ENCODE measurements around the gene ZFP82. TPM values are rescaled to one million over a fixed set of nuclear protein-coding genes. Genes with fewer than 3 reads are reported as not detected.

ZFP82 gene
- total and polyA plus RNA-seq, 2 donors (not counting 1 experiment from before 2014, with no cell fraction given), result 5.6 to 9.2 TPM

DNA sequence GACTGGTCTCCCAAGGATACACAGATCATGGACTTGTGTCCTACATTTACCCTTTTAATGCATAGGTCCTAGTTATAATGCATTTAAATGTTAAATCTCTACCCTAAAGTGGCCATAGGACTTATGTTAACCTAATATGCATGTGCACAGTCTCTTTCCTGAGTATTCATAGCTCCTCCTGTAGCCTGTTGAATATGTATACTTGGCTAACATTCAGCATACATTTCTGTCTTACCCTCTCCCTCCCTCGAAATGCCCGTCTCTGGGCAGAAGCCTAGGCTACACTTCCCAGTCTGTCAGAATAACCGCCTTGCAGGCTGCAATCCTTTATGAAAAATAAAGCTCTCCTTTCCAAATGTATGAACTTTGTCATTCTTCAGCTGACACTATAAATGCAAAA lies 13.9 kb downstream of the ZFP82 start:
- DNase-seq (ENCODE audit: low read depth in 2 of 2), result no peak
- H3K27me3 ChIP-seq (ENCODE audit: control insufficient read depth, insufficient read depth, low read length), result no peaks in the 10 kb centered on the region
- H4K20me1 ChIP-seq (ENCODE audit: control insufficient read depth, extremely low read depth, insufficient read depth, low read length), result no peaks in the 10 kb centered on the region
- H2AFZ ChIP-seq (ENCODE audit: low read length), result no peak overlapping the region
- TF ChIP-seq EZH2 (IDR thresholded peaks at IDR 0.05; ENCODE audit: low read length, missing control alignments), result no peak
- TF ChIP-seq, protein P1, sequence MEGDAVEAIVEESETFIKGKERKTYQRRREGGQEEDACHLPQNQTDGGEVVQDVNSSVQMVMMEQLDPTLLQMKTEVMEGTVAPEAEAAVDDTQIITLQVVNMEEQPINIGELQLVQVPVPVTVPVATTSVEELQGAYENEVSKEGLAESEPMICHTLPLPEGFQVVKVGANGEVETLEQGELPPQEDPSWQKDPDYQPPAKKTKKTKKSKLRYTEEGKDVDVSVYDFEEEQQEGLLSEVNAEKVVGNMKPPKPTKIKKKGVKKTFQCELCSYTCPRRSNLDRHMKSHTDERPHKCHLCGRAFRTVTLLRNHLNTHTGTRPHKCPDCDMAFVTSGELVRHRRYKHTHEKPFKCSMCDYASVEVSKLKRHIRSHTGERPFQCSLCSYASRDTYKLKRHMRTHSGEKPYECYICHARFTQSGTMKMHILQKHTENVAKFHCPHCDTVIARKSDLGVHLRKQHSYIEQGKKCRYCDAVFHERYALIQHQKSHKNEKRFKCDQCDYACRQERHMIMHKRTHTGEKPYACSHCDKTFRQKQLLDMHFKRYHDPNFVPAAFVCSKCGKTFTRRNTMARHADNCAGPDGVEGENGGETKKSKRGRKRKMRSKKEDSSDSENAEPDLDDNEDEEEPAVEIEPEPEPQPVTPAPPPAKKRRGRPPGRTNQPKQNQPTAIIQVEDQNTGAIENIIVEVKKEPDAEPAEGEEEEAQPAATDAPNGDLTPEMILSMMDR (conservative IDR thresholded peaks at IDR 0.05 in 1 of 2, IDR thresholded peaks at IDR 0.05 in 1 of 2; ENCODE audit: low read depth in 1 of 2, low read length in 2 of 2), result no peak
- no peak overlapping the region for H3K9ac ChIP-seq (ENCODE audit: insufficient read depth, low read length)
- no peak overlapping the region for H3K4me2 ChIP-seq (ENCODE audit: extremely low read depth, insufficient read depth, low read length)
- no peaks in the 10 kb centered on the region for H3K9me3 ChIP-seq (ENCODE audit: control insufficient read depth, insufficient read depth, low read depth, low read length)
- no peak overlapping the region for H3K27ac ChIP-seq (ENCODE audit: insufficient read depth, low read length)
- H3K36me3 ChIP-seq (ENCODE audit: control insufficient read depth, insufficient read depth, low read length), result peaks cover 7% of the 10 kb centered on the region
- H3K4me1 ChIP-seq (ENCODE audit: control insufficient read depth, extremely low read depth, insufficient read depth, low read length), result no peaks in the 10 kb centered on the region
- H3K4me3 ChIP-seq (replicated peaks in 1 of 4; ENCODE audit: control extremely low read depth in 1 of 4, insufficient read depth in 1 of 4, low read depth in 3 of 4, low read length in 4 of 4), result no peak overlapping the region
- no peaks in the 10 kb centered on the region for H3K79me2 ChIP-seq (ENCODE audit: control insufficient read depth, insufficient read depth, low read length)

DNA sequence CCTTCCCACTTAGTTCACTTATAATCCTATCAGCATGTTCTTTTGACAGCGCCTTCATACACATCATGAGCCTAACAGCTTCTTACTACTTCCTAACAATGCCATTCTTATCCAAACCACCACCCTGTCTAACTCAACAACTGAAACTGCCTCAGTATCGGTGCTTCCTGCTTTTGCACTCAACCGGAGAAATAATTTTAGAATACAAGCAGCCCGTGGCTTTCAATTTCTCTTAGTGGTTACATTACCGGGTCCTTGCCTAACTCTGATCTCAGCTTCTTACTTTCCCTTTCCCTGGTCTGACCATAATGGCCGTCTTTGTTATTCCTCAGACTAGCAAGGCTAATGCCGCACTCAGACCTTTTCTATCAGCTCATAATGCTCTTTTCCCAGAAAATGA lies 17.0 kb downstream of the ZFP82 start:
- H3K79me2 ChIP-seq (ENCODE audit: control insufficient read depth, insufficient read depth, low read length), result no peaks in the 10 kb centered on the region
- no peak overlapping the region for H3K27ac ChIP-seq (ENCODE audit: insufficient read depth, low read length)
- no peaks in the 10 kb centered on the region for H3K4me1 ChIP-seq (ENCODE audit: control insufficient read depth, extremely low read depth, insufficient read depth, low read length)
- H3K27me3 ChIP-seq (ENCODE audit: control insufficient read depth, insufficient read depth, low read length), result no peaks in the 10 kb centered on the region
- no peak overlapping the region for H3K4me2 ChIP-seq (ENCODE audit: extremely low read depth, insufficient read depth, low read length)
- H4K20me1 ChIP-seq (ENCODE audit: control insufficient read depth, extremely low read depth, insufficient read depth, low read length), result no peaks in the 10 kb centered on the region
- H3K9ac ChIP-seq (ENCODE audit: insufficient read depth, low read length), result no peak overlapping the region
- peaks cover 4% of the 10 kb centered on the region for H3K36me3 ChIP-seq (ENCODE audit: control insufficient read depth, insufficient read depth, low read length)
- no peak overlapping the region for H3K4me3 ChIP-seq (replicated peaks in 1 of 4; ENCODE audit: control extremely low read depth in 1 of 4, insufficient read depth in 1 of 4, low read depth in 3 of 4, low read length in 4 of 4)
- TF ChIP-seq, protein P1 (conservative IDR thresholded peaks at IDR 0.05 in 1 of 2, IDR thresholded peaks at IDR 0.05 in 1 of 2; ENCODE audit: low read depth in 1 of 2, low read length in 2 of 2), result no peak
- no peak for TF ChIP-seq EZH2 (IDR thresholded peaks at IDR 0.05; ENCODE audit: low read length, missing control alignments)
- no peak overlapping the region for H2AFZ ChIP-seq (ENCODE audit: low read length)
- DNase-seq (ENCODE audit: low read depth in 2 of 2), result no peak
- no peaks in the 10 kb centered on the region for H3K9me3 ChIP-seq (ENCODE audit: control insufficient read depth, insufficient read depth, low read depth, low read length)

DNA sequence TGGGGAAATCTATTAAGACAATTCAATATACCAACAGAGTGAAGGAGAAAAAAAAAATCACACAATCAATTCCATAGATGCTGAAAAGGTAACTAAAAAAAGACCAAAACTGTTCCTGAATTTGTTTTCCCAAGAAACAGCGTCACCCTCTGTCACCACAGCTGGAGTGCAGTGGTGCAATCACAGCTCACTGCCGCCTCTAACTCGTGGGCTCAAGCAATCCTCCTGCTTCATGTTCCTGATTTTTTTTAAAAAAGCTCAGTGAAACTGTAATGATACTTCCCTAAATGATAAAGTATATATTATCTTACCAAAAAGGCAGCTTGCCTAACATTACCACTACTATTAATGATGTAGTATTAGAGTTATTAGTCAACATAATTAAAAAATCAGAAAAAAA lies 19.9 kb downstream of the ZFP82 start:
- H3K27me3 ChIP-seq (ENCODE audit: control insufficient read depth, insufficient read depth, low read length), result no peaks in the 10 kb centered on the region
- H3K4me2 ChIP-seq (ENCODE audit: extremely low read depth, insufficient read depth, low read length), result no peak overlapping the region
- no peak for TF ChIP-seq EZH2 (IDR thresholded peaks at IDR 0.05; ENCODE audit: low read length, missing control alignments)
- TF ChIP-seq, protein P1 (conservative IDR thresholded peaks at IDR 0.05 in 1 of 2, IDR thresholded peaks at IDR 0.05 in 1 of 2; ENCODE audit: low read depth in 1 of 2, low read length in 2 of 2), result no peak
- DNase-seq (ENCODE audit: low read depth in 2 of 2), result no peak
- peaks cover under 1% of the 10 kb centered on the region for H3K9me3 ChIP-seq (ENCODE audit: control insufficient read depth, insufficient read depth, low read depth, low read length)
- no peak overlapping the region for H3K9ac ChIP-seq (ENCODE audit: insufficient read depth, low read length)
- no peak overlapping the region for H2AFZ ChIP-seq (ENCODE audit: low read length)
- H3K27ac ChIP-seq (ENCODE audit: insufficient read depth, low read length), result no peak overlapping the region
- no peaks in the 10 kb centered on the region for H3K79me2 ChIP-seq (ENCODE audit: control insufficient read depth, insufficient read depth, low read length)
- no peaks in the 10 kb centered on the region for H3K4me1 ChIP-seq (ENCODE audit: control insufficient read depth, extremely low read depth, insufficient read depth, low read length)
- no peaks in the 10 kb centered on the region for H4K20me1 ChIP-seq (ENCODE audit: control insufficient read depth, extremely low read depth, insufficient read depth, low read length)
- H3K36me3 ChIP-seq (ENCODE audit: control insufficient read depth, insufficient read depth, low read length), result peaks cover 3% of the 10 kb centered on the region
- no peak overlapping the region for H3K4me3 ChIP-seq (replicated peaks in 1 of 4; ENCODE audit: control extremely low read depth in 1 of 4, insufficient read depth in 1 of 4, low read depth in 3 of 4, low read length in 4 of 4)
